Measurements from ENCODE around the gene HSPB7. TPM values are rescaled to one million over a fixed set of nuclear protein-coding genes. Genes with fewer than 3 reads are reported as not detected.

HSPB7 gene
- total RNA-seq, 1 experiment from 2014 or later: not detected

- no peak for TF ChIP-seq CTCF (IDR thresholded peaks at IDR 0.05; ENCODE audit: insufficient read depth in 1 of 2, low read depth in 1 of 2, low read length in 1 of 2, severe bottlenecking in 1 of 2, unreplicated experiment in 1 of 2)
- Histone ChIP-seq H3K27me3 (replicated peaks; ENCODE audit: control insufficient read depth, insufficient read depth, low read length) (no peaks in the 10 kb centered on the region), H3K9me3 (no peaks in the 10 kb centered on the region), H3K4me3 (ENCODE audit: low read depth, low read length) (no peak overlapping the region), H3K36me3 (ENCODE audit: control insufficient read depth, insufficient read depth, low read length) (no peaks in the 10 kb centered on the region), H3K4me1 (no peaks in the 10 kb centered on the region)
- BruUV-seq (replicated peaks): no TSS peak
- CTCF ChIA-PET: interaction anchor here (1.3 to 2.3 kb wide), 2 partner anchors 19 to 202 kb away, joined by 4 to 6 read pairs; partner anchors contain the start of gene ZBTB17
- Mint-ChIP-seq H3K9me3 (ENCODE audit: unreplicated experiment) (no peaks in the 10 kb centered on the region), H3K4me3 (ENCODE audit: unreplicated experiment) (no peak overlapping the region), H3K4me1 (ENCODE audit: low read depth, unreplicated experiment) (no peaks in the 10 kb centered on the region), H3K27ac (ENCODE audit: unreplicated experiment) (no peak overlapping the region), H3K27me3 (ENCODE audit: insufficient read depth, unreplicated experiment) (no peaks in the 10 kb centered on the region), H3K36me3 (ENCODE audit: insufficient read depth, unreplicated experiment) (no peaks in the 10 kb centered on the region)
- POLR2A ChIA-PET: no interaction called here
- DNase-seq: no peak
- intact Hi-C loops (cut with micrococcal nuclease; ENCODE audit: unreplicated experiment): loop anchor here (1.0 kb wide), 2 partner anchors 179 to 202 kb away; no protein-coding TSS in a partner anchor
Measured at GRCh38 chr1:15994081-15994480, 23.8 kb downstream of the HSPB7 start.

- no peak for DNase-seq
- CTCF ChIA-PET: interaction anchor here (1.3 to 2.3 kb wide), 2 partner anchors 18 to 202 kb away, joined by 4 to 6 read pairs; partner anchors contain the start of gene ZBTB17
Measured at GRCh38 chr1:15993666-15994065, 24.2 kb downstream of the HSPB7 start.

More at GRCh38 chr1:15993666-15994065, 24.2 kb downstream of the HSPB7 start:
- no peaks in the 10 kb centered on the region for H3K27me3 ChIP-seq (replicated peaks; ENCODE audit: control insufficient read depth, insufficient read depth, low read length)
- intact Hi-C loops (cut with micrococcal nuclease; ENCODE audit: unreplicated experiment): loop anchor here (1.0 kb wide), 2 partner anchors 178 to 201 kb away; no protein-coding TSS in a partner anchor
- no peaks in the 10 kb centered on the region for H3K4me1 ChIP-seq
- no peaks in the 10 kb centered on the region for H3K36me3 ChIP-seq (ENCODE audit: control insufficient read depth, insufficient read depth, low read length)
- no peaks in the 10 kb centered on the region for H3K9me3 Mint-ChIP-seq (ENCODE audit: unreplicated experiment)
- H3K27ac Mint-ChIP-seq (ENCODE audit: unreplicated experiment): no peak overlapping the region
- H3K4me1 Mint-ChIP-seq (ENCODE audit: low read depth, unreplicated experiment): no peaks in the 10 kb centered on the region
- TF ChIP-seq CTCF (IDR thresholded peaks at IDR 0.05; ENCODE audit: insufficient read depth in 1 of 2, low read depth in 1 of 2, low read length in 1 of 2, severe bottlenecking in 1 of 2, unreplicated experiment in 1 of 2): no peak
- no peaks in the 10 kb centered on the region for H3K36me3 Mint-ChIP-seq (ENCODE audit: insufficient read depth, unreplicated experiment)
- no peaks in the 10 kb centered on the region for H3K27me3 Mint-ChIP-seq (ENCODE audit: insufficient read depth, unreplicated experiment)
- BruUV-seq (replicated peaks): no TSS peak
- H3K9me3 ChIP-seq: no peaks in the 10 kb centered on the region
- H3K4me3 Mint-ChIP-seq (ENCODE audit: unreplicated experiment): no peak overlapping the region
- no peak overlapping the region for H3K4me3 ChIP-seq (ENCODE audit: low read depth, low read length)
- POLR2A ChIA-PET: no interaction called here
